ENCODE measurements around the gene GOLGA8Q. TPM values are rescaled to one million over a fixed set of nuclear protein-coding genes. Genes with fewer than 3 reads are reported as not detected.
"Not testable (repeated sequence)": the region's sequence is repeated elsewhere in the genome, so short reads cannot be mapped to it uniquely, and the experiment has no call there.

GOLGA8Q gene, protein sequence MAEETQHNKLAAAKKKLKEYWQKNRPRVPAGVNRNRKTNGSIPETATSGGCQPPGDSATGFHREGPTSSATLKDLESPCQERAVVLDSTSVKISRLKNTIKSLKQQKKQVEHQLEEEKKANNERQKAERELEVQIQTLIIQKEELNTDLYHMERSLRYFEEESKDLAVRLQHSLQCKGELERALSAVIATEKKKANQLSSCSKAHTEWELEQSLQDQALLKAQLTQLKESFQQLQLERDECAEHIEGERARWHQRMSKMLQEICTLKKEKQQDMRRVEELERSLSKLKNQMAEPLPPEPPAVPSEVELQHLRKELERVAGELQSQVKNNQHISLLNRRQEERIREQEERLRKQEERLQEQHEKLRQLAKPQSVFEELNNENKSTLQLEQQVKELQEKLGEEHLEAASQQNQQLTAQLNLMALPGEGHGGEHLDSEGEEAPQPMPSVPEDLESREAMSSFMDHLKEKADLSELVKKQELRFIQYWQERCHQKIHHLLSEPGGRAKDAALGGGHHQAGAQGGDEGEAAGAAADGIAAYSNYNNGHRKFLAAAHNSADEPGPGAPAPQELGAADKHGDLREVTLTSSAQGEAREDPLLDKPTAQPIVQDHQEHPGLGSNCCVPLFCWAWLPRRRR
- not detected in 2 replicates for total RNA-seq (2014; rRNA removed; shearing (Covaris generic))

DNA sequence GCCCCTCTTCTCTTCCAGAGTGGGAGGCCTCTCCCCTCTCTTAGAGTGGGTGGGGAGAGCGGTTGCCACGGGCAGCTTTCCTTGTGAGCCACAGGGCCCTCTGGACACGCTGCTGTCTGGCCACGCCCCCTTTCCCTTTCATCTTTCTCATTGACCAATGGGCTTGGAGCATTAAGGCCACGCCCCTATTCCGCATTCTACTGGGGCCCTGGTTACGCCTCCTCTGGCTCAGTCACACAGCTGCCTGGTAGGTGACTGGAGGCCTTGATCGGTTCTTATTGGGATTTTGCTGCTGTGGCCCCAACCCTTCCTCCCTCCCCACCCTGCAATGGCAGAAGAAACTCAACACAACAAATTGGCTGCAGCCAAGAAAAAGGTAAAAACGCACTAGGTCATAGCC, at the start of gene GOLGA8Q:
Gene GOLGA8Q (plus strand): TSS at position 301 of the 400 bp plus-strand sequence. CDS start 28 bp downstream, at position 329.
- DNase-seq (ENCODE audit: low spot score): not testable (repeated sequence)

DNA sequence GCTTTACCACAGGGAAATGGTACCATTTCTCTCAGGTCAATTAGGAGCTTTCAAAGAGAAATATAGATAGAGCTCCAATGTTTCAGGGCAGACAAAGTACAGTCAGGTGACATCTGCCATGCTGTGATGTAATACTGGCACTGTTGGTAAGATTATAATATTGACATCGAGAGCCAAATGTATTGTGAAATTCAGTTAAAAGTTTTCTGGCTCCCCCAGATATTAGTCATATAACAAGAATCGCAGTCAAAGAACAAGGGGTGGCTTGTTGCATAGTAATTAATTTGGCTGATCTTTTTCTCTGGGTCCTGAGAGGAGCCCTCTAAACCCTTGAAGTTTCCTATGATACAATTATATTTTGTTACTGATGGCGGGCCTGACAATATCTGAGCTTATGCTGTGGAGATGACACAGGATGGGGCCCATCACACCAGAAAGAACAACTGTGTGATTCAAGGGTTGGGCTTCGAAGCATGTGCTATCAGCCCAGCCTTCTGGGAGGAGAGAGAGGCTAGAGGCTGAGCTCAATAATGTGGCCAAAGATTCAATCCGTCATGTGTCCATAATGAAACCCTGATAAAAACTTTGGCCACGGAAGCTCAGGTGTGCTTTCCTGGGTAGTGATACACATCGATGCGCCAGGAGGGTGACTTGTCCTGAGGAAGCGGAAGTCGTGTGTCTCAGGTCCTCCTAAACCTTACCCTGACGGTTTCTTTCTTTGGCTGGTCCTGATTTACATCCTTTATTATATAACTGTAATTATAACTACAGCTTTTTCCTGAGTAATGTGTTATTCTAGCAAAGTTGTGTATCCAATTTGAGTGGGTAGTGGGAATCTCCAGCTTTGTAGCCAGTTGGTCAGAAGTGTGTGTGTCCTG, 48.7 kb upstream of the GOLGA8Q start:
- DNase-seq (ENCODE audit: low spot score): not testable (repeated sequence)

DNA sequence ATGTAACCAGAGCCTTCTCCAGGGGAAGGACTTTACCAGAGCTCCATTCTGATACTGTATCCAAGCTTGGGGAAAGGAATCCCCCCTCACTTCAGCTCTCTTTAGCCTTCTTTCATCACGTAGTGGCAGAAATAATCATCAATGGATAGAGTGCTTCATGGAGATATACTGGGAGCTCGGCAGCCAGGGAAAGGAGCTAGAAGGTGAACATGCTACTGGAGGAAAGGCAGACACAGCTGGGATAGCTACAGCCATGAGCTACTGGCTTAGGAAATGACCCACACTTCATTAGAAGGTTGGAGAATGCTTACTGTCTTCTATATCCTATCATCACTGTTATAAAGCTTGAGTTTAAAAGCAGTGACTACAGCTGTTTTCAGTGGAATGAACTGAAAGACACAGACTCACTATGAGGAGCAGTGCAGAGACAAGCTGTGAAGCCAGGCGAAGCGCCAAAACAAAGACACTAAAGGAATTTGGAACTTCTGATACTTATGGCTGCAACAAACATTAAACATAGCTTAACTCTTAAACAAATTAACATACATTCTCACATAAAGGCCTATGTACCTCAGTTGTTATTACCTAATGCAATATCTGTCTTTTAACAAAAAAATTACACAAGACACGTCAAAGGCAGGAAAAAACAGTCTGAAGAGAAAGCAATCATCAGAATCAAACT, 47.5 kb upstream of the GOLGA8Q start:
- not testable (repeated sequence) for DNase-seq (ENCODE audit: low spot score)

DNA sequence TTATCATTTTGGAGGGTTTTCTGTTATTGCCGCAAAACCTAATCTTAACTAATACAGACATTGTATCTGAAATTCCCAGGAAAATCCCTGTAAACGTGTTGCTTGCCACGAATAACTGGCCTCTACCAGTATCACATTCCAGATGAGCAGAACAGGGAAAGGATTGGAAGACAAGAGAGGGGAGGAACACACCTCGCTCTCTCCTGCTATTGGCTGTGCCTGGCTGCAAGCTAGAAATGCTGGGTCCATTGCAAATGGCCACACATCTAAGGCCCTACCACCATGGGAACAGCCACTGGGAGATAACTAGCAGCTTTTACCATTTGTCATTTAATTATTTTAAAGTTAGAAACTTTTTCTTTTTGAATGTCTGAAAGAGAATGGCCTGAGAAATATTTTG, 37.3 kb upstream of the GOLGA8Q start:
- not testable (repeated sequence) for DNase-seq (ENCODE audit: low spot score)

DNA sequence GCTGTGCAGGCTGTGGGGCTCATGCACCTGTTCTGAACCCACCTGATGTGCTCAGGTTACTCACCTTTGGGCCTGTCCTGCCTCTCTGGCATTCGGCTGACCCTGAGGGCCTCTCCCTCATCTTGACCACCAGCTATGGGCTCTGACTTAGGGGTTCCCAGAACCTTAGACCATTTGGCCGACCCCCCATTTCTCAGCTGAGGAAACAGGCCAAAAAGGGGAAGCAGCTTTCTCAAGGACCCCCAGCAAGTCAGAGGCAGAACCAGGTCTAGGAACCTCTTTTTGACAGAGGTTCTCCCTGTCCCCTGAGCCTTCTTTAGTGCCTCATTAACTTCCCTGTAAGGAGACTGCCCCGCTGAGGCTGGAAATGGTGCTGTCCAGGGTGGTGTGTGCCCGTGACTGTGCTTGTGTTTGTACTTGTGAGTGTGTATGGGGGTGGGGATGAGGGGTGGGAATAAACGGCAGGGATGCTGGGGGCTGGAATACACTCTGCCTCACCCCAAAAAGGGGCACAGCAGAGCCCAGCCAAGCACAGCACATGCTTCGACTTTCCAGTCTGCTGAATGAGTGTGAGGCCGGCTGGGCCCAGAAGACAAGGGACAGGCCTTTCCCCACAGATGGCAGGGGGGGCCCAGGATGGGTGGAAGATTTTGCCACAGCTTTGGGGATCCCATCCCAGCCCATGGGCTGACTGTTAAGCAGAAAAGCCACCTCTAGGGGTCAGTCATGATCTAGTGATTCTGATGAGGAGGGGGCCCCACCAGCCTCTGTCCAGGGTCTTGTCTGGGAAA, 28.2 kb upstream of the GOLGA8Q start:
- DNase-seq (ENCODE audit: low spot score): not testable (repeated sequence)

DNA sequence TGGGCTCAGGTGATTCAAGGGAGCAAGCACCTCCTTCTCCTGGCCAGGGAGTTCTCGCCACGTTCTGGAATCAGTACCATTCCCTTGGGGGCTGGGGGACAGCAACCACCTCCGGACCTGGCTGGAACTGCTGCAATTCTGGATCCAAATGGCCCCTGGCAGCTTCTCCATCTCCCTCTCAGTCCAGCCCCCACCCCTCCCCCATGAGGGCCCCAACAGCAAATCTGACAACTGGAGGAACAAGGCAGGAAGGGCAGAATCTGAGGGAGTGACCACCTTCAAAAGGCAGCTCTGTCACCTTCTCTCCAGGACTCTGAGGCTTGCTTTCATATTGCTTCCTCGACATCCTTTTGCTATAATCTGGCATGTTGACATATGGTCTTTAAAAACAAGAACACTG, 25.9 kb upstream of the GOLGA8Q start:
- DNase-seq (ENCODE audit: low spot score): not testable (repeated sequence)

DNA sequence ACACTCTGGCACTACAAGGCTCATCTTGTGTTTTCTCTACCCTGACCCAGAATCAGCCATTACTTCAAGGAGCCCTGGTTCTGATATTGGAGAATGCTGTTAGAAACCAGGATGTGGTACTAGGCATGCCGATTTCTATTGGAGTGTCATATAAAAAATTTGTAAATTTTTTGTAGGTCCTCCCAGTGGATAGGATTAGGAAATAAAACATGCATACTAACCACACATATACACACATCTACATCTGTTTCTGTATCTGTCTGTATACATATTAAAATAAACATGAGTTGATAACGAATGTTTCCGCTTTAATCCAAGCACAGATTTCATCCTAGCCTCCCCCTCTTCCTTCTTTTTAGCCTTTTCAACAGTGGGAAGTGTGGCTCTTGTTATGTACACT, 22.8 kb upstream of the GOLGA8Q start:
- DNase-seq (ENCODE audit: low spot score): not testable (repeated sequence)

DNA sequence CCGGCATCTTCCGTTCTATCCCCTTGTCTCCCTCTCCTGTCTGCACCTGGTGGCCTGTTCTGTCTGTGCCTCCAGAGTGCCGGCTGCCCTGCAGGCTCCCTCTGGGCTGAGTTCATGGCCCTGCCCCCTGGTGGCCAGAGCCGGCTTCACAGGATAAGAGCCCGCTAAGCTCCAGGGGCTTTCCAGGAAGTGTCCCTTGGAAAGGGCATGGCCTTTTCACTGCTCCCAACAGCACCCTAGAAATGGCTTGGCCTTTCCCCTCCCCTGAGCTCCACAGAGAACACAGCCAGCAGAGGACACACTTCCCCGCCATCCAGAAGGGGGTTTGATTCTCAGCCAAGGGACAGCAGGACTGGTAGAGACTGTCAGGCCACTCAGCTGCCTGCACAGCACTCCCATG, 15.1 kb downstream of the GOLGA8Q start:
- DNase-seq (ENCODE audit: low spot score): not testable (repeated sequence)

DNA sequence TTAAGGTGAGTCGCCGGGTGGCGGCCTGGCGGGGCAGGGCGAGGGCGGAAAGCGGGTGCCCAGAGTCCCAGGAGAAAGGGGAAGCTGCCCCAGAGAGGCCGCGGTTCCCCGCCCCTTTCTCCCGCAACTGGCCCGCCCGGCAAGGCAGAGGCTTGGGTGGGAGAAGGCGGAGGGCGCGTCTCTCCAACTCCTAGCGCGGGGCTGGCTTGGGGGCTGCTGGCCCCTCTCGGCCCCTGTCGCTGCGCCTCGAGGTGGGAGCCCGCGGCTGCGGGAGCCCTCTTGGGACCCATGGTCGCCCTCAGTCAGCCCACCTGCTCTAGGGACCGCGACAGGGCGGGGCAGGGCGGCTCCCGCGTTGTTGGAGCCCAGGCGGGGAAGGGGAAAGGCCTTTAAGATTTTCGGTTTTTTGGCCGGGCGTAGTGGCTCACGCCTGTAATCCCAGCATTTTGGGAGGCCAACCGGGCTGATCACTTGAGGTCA, 21.2 kb downstream of the GOLGA8Q start:
- DNase-seq (ENCODE audit: low spot score): not testable (repeated sequence)

DNA sequence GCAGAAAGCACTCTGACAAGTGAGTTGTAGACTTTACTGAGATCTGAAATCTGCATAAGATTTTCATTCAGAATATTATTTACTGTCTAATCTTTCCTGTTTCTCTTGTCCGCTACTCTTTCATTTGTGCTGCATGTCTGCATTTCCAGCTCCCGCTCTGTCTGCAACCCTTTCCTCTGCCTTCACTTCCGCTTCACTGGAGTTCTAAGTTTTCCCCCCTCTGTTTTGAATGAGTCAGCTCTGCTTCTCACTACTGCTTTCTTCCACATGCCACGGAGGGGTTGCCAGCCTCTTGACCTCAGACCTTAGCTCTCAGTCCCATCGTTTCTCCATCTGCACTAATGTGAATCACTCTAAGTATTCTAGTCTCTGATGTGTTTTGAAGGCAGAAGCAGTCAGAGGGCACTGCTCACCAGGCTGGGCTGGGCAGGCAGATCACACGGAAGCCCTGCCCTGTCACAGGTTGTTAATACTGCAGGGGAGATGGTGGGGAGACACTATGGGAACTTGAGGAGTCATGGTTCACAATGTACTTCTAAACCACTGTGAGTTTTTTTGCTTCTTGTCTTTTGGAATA, 27.6 kb downstream of the GOLGA8Q start:
- not testable (repeated sequence) for DNase-seq (ENCODE audit: low spot score)

DNA sequence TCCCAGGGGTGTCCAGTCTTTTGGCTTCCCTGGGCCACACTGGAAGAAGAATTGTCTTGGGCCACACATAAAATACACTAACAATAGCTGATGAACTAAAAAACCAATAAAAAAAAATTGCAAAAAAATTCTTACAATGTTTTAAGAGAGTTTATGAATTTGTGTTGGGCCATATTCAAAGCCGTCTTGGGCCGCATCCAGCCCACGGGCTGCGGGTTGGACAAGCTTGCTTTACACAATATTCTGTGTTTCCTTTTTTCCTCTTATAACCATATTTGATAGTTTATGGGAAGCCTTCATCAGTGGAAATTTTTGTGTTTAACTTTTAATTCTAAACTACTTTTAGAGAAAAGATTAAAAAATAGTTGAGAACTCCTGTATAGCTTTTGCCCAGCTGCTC, 28.9 kb downstream of the GOLGA8Q start:
- DNase-seq (ENCODE audit: low spot score): not testable (repeated sequence)

DNA sequence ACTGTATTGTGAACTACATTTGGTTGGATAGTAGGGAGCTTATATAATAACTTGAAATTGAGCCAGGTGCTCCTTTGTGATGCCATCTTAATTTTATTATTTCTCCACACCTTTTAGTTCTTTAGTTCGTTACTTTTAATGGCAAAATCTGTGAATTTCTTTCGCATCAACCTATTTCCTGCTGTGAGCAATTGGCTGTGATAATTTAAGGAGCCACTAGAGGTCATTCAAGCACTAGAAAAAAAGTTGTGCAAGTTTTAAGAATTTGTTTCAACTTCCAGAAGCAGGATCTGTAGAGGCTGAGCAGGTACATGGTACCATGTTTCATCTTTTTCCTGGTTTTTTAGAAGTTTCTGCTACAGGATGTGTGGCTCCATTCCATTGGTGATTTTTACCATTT, 47.1 kb downstream of the GOLGA8Q start:
- not testable (repeated sequence) for DNase-seq (ENCODE audit: low spot score)

DNA sequence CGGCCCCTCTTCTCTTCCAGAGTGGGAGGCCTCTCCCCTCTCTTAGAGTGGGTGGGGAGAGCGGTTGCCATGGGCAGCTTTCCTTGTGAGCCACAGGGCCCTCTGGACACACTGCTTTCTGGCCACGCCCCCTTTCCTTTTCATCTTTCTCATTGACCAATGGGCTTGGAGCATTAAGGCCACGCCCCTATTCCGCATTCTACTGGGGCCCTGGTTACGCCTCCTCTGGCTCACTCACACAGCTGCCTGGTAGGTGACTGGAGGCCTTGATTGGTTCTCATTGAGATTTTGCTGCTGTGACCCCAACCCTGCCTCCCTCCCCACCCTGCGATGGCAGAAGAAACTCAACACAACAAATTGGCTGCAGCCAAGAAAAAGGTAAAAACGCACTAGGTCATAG, 51.9 kb downstream of the GOLGA8Q start, which contains the start of gene GOLGA8H:
Gene GOLGA8H (plus strand): TSS at position 233 of the 400 bp plus-strand sequence. CDS start 98 bp downstream, at position 331.
- not testable (repeated sequence) for DNase-seq (ENCODE audit: low spot score)

Small RNA genes lying within 50 kb of the gene (small RNA-seq; reads per million reads assigned to genes)
- gene RF00096 (not detected), gene RN7SL796P (not detected)

Other genes with a start within 250 kb of the GOLGA8Q start
- not detected in 2 replicates for gene CHRFAM7A, start 158.5 kb upstream of the GOLGA8Q start, total RNA-seq (2014; rRNA removed; shearing (Covaris generic))
- not detected in 2 replicates for gene GOLGA8R, start 137.8 kb upstream of the GOLGA8Q start, total RNA-seq (2014; rRNA removed; shearing (Covaris generic))
- gene GOLGA8H, start 52.0 kb downstream of the GOLGA8Q start, total RNA-seq (2014; rRNA removed; shearing (Covaris generic)): not detected in 2 replicates

All from HT-29 (cell line).